HL-60 (cell line): ENCODE measurements around the gene CLCNKB.
"Not testable (repeated sequence)": the region's sequence is repeated elsewhere in the genome, so short reads cannot be mapped to it uniquely, and the experiment has no call there.

Source experiments
- CTCF ChIP-seq: IDR thresholded peaks from one replicate; pipeline ENCODE4 v1.5.1; 2011; ENCODE audit warnings: low read length, control low read depth, inconsistent platforms; ENCODE audit not compliant: insufficient read depth
- POLR2AphosphoS5 ChIP-seq: IDR thresholded peaks from 2 replicates; pipeline ENCODE4 v1.6.1; 2012; ENCODE audit warnings: low read depth

GRCh38 chr1:16061989-16062686 lies 18.6 kb downstream of the CLCNKB start:
- not testable (repeated sequence) for TF ChIP-seq CTCF, POLR2AphosphoS5
